ENCODE data around the gene COL28A1. TPM values are rescaled to one million over a fixed set of nuclear protein-coding genes. Genes with fewer than 3 reads are reported as not detected.
"Not testable (repeated sequence)": the region's sequence is repeated elsewhere in the genome, so short reads cannot be mapped to it uniquely, and the experiment has no call there.

The COL28A1 gene
- polyA plus RNA-seq, 1 donor, result 4.0 TPM

- Histone ChIP-seq H3K4me3 (ENCODE audit: low read length) (no peak overlapping the region), H3K27me3 (ENCODE audit: control insufficient read depth, insufficient read depth, low read length) (no peaks in the 10 kb centered on the region), H3K4me1 (ENCODE audit: control insufficient read depth, insufficient read depth, low read length) (no peaks in the 10 kb centered on the region), H3K9me3 (ENCODE audit: control insufficient read depth, low read depth, low read length) (peaks cover 6% of the 10 kb centered on the region), H3K27ac (ENCODE audit: low read length) (no peak overlapping the region), H3K36me3 (ENCODE audit: control insufficient read depth, insufficient read depth, low read length) (no peaks in the 10 kb centered on the region)
- DNase-seq, result no peak
- no CpG with 5 or more reads among the region's 23 CpGs for WGBS (ENCODE audit: insufficient coverage, low lambda C conversion rate)
Observed at GRCh38 chr7:7478569-7478968, 57.1 kb downstream of the COL28A1 start.

GRCh38 chr7:7477641-7478040 lies 58.0 kb downstream of the COL28A1 start:
- H3K9me3 ChIP-seq (ENCODE audit: control insufficient read depth, low read depth, low read length), result not testable (repeated sequence)
- WGBS (ENCODE audit: insufficient coverage, low lambda C conversion rate), result no CpG with 5 or more reads among the region's 7 CpGs

GRCh38 chr7:7476381-7476780 lies 59.3 kb downstream of the COL28A1 start:
- WGBS (ENCODE audit: insufficient coverage, low lambda C conversion rate), result no CpG with 5 or more reads among the region's 1 CpG

More at GRCh38 chr7:7477641-7478040, 58.0 kb downstream of the COL28A1 start:
- H3K27ac ChIP-seq (ENCODE audit: low read length); H3K4me1 ChIP-seq (ENCODE audit: control insufficient read depth, insufficient read depth, low read length); H3K4me3 ChIP-seq (ENCODE audit: low read length); DNase-seq; H3K36me3 ChIP-seq (ENCODE audit: control insufficient read depth, insufficient read depth, low read length); H3K27me3 ChIP-seq (ENCODE audit: control insufficient read depth, insufficient read depth, low read length): not testable (repeated sequence)

GRCh38 chr7:7475601-7476000 lies 60.1 kb downstream of the COL28A1 start:
- H3K4me3 ChIP-seq (ENCODE audit: low read length), result no peak overlapping the region
- H3K9me3 ChIP-seq (ENCODE audit: control insufficient read depth, low read depth, low read length), result peaks cover 6% of the 10 kb centered on the region
- H3K27me3 ChIP-seq (ENCODE audit: control insufficient read depth, insufficient read depth, low read length), result no peaks in the 10 kb centered on the region
- 100% methylated on average over 2 of the region's 2 CpGs for WGBS (ENCODE audit: insufficient coverage, low lambda C conversion rate)
- H3K4me1 ChIP-seq (ENCODE audit: control insufficient read depth, insufficient read depth, low read length), result no peaks in the 10 kb centered on the region
- no peak overlapping the region for H3K27ac ChIP-seq (ENCODE audit: low read length)
- DNase-seq, result no peak
- no peaks in the 10 kb centered on the region for H3K36me3 ChIP-seq (ENCODE audit: control insufficient read depth, insufficient read depth, low read length)

More at GRCh38 chr7:7476381-7476780, 59.3 kb downstream of the COL28A1 start:
- no peaks in the 10 kb centered on the region for H3K4me1 ChIP-seq (ENCODE audit: control insufficient read depth, insufficient read depth, low read length)
- no peak overlapping the region for H3K4me3 ChIP-seq (ENCODE audit: low read length)
- H3K27me3 ChIP-seq (ENCODE audit: control insufficient read depth, insufficient read depth, low read length), result no peaks in the 10 kb centered on the region
- H3K36me3 ChIP-seq (ENCODE audit: control insufficient read depth, insufficient read depth, low read length), result no peaks in the 10 kb centered on the region
- DNase-seq, result no peak
- peaks cover 6% of the 10 kb centered on the region for H3K9me3 ChIP-seq (ENCODE audit: control insufficient read depth, low read depth, low read length)
- no peak overlapping the region for H3K27ac ChIP-seq (ENCODE audit: low read length)

- DNase-seq, result no peak
- no peaks in the 10 kb centered on the region for H3K27me3 ChIP-seq (ENCODE audit: control insufficient read depth, insufficient read depth, low read length)
- H3K36me3 ChIP-seq (ENCODE audit: control insufficient read depth, insufficient read depth, low read length), result no peaks in the 10 kb centered on the region
- peaks cover 6% of the 10 kb centered on the region for H3K9me3 ChIP-seq (ENCODE audit: control insufficient read depth, low read depth, low read length)
- no peak overlapping the region for H3K27ac ChIP-seq (ENCODE audit: low read length)
- no peak overlapping the region for H3K4me3 ChIP-seq (ENCODE audit: low read length)
- no peaks in the 10 kb centered on the region for H3K4me1 ChIP-seq (ENCODE audit: control insufficient read depth, insufficient read depth, low read length)
Observed at GRCh38 chr7:7474436-7474835, 61.2 kb downstream of the COL28A1 start.

GRCh38 chr7:7464991-7465765 lies 70.5 kb downstream of the COL28A1 start:
- 100% methylated on average over 2 of the region's 39 CpGs for WGBS (ENCODE audit: insufficient coverage, low lambda C conversion rate)

GRCh38 chr7:7454000-7454399 lies 81.7 kb downstream of the COL28A1 start:
- peaks cover 4% of the 10 kb centered on the region for H3K9me3 ChIP-seq (ENCODE audit: control insufficient read depth, low read depth, low read length)
- no peak for DNase-seq
- no peaks in the 10 kb centered on the region for H3K36me3 ChIP-seq (ENCODE audit: control insufficient read depth, insufficient read depth, low read length)
- no peak overlapping the region for H3K27ac ChIP-seq (ENCODE audit: low read length)
- no peaks in the 10 kb centered on the region for H3K27me3 ChIP-seq (ENCODE audit: control insufficient read depth, insufficient read depth, low read length)
- H3K4me3 ChIP-seq (ENCODE audit: low read length), result no peak overlapping the region
- H3K4me1 ChIP-seq (ENCODE audit: control insufficient read depth, insufficient read depth, low read length), result no peaks in the 10 kb centered on the region

More at GRCh38 chr7:7464991-7465765, 70.5 kb downstream of the COL28A1 start:
- not testable (repeated sequence) for DNase-seq; H3K4me3 ChIP-seq (ENCODE audit: low read length); H3K27ac ChIP-seq (ENCODE audit: low read length); H3K9me3 ChIP-seq (ENCODE audit: control insufficient read depth, low read depth, low read length); H3K36me3 ChIP-seq (ENCODE audit: control insufficient read depth, insufficient read depth, low read length); H3K27me3 ChIP-seq (ENCODE audit: control insufficient read depth, insufficient read depth, low read length); H3K4me1 ChIP-seq (ENCODE audit: control insufficient read depth, insufficient read depth, low read length)

- Histone ChIP-seq H3K4me1 (ENCODE audit: control insufficient read depth, insufficient read depth, low read length) (no peaks in the 10 kb centered on the region), H3K36me3 (ENCODE audit: control insufficient read depth, insufficient read depth, low read length) (no peaks in the 10 kb centered on the region), H3K4me3 (ENCODE audit: low read length) (no peak overlapping the region), H3K27me3 (ENCODE audit: control insufficient read depth, insufficient read depth, low read length) (no peaks in the 10 kb centered on the region), H3K27ac (ENCODE audit: low read length) (no peak overlapping the region), H3K9me3 (ENCODE audit: control insufficient read depth, low read depth, low read length) (peaks cover 4% of the 10 kb centered on the region)
- WGBS (ENCODE audit: insufficient coverage, low lambda C conversion rate), result 40% methylated on average over 1 of the region's 2 CpGs
- no peak for DNase-seq
Observed at GRCh38 chr7:7452652-7453051, 83.0 kb downstream of the COL28A1 start.

GRCh38 chr7:7452119-7452518 lies 83.6 kb downstream of the COL28A1 start:
- H3K4me3 ChIP-seq (ENCODE audit: low read length), result no peak overlapping the region
- no CpG with 5 or more reads among the region's 3 CpGs for WGBS (ENCODE audit: insufficient coverage, low lambda C conversion rate)
- DNase-seq, result peak; percentile 26 to 64

GRCh38 chr7:7449055-7449454 lies 86.6 kb downstream of the COL28A1 start:
- Histone ChIP-seq H3K4me3 (ENCODE audit: low read length) (no peak overlapping the region), H3K27ac (ENCODE audit: low read length) (no peak overlapping the region), H3K4me1 (ENCODE audit: control insufficient read depth, insufficient read depth, low read length) (no peaks in the 10 kb centered on the region), H3K27me3 (ENCODE audit: control insufficient read depth, insufficient read depth, low read length) (no peaks in the 10 kb centered on the region), H3K9me3 (ENCODE audit: control insufficient read depth, low read depth, low read length) (peaks cover 4% of the 10 kb centered on the region), H3K36me3 (ENCODE audit: control insufficient read depth, insufficient read depth, low read length) (no peaks in the 10 kb centered on the region)
- 100% methylated on average over 1 of the region's 1 CpG for WGBS (ENCODE audit: insufficient coverage, low lambda C conversion rate)
- no peak for DNase-seq

More at GRCh38 chr7:7452119-7452518, 83.6 kb downstream of the COL28A1 start:
- Histone ChIP-seq H3K36me3 (ENCODE audit: control insufficient read depth, insufficient read depth, low read length) (no peaks in the 10 kb centered on the region), H3K4me1 (ENCODE audit: control insufficient read depth, insufficient read depth, low read length) (no peaks in the 10 kb centered on the region), H3K27ac (ENCODE audit: low read length) (no peak overlapping the region), H3K27me3 (ENCODE audit: control insufficient read depth, insufficient read depth, low read length) (no peaks in the 10 kb centered on the region), H3K9me3 (ENCODE audit: control insufficient read depth, low read depth, low read length) (peaks cover 4% of the 10 kb centered on the region)

- no peaks in the 10 kb centered on the region for H3K36me3 ChIP-seq (ENCODE audit: control insufficient read depth, insufficient read depth, low read length)
- no peak for DNase-seq
Observed at GRCh38 chr7:7446616-7447015, 89.1 kb downstream of the COL28A1 start.

More at GRCh38 chr7:7446616-7447015, 89.1 kb downstream of the COL28A1 start:
- Histone ChIP-seq H3K4me3 (ENCODE audit: low read length) (no peak overlapping the region), H3K9me3 (ENCODE audit: control insufficient read depth, low read depth, low read length) (peaks cover 4% of the 10 kb centered on the region), H3K27me3 (ENCODE audit: control insufficient read depth, insufficient read depth, low read length) (no peaks in the 10 kb centered on the region), H3K4me1 (ENCODE audit: control insufficient read depth, insufficient read depth, low read length) (no peaks in the 10 kb centered on the region), H3K27ac (ENCODE audit: low read length) (no peak overlapping the region)

Data from large intestine (tissue), 3 donors.